GM19455 (cell line): ENCODE measurements around the gene PABPC4L.
"Not testable (repeated sequence)": the region's sequence is repeated elsewhere in the genome, so short reads cannot be mapped to it uniquely, and the experiment has no call there.

ENCODE experiments used
- ATAC-seq: cut with Tn5 transposase; IDR thresholded peaks from one replicate; pipeline ENCODE4 v1.9.1; 2021; ENCODE audit not compliant: unreplicated experiment

Gene PABPC4L

GRCh38 chr4:134201216-134202161 lies at the start of gene PABPC4L:
PABPC4L (minus strand) TSS chr4:134201789; CDS start chr4:134201019, 770 bp downstream.
- no peak for ATAC-seq

GRCh38 chr4:134251322-134251721 lies 49.7 kb upstream of the PABPC4L start:
- ATAC-seq, result no peak

- no peak for ATAC-seq
Observed at GRCh38 chr4:134243742-134244713, 42.4 kb upstream of the PABPC4L start.

- ATAC-seq, result no peak
Observed at GRCh38 chr4:134219043-134219442, 17.5 kb upstream of the PABPC4L start.

GRCh38 chr4:134216411-134216810 lies 14.8 kb upstream of the PABPC4L start:
- ATAC-seq, result no peak

GRCh38 chr4:134215620-134216344 lies 14.2 kb upstream of the PABPC4L start:
- no peak for ATAC-seq

GRCh38 chr4:134207955-134208354 lies 6.4 kb upstream of the PABPC4L start:
- ATAC-seq, result not testable (repeated sequence)

- ATAC-seq, result no peak
Observed at GRCh38 chr4:134202166-134202956, 772 bp upstream of the PABPC4L start.

GRCh38 chr4:134200811-134201215 lies 776 bp downstream of the PABPC4L start:
- no peak for ATAC-seq

- ATAC-seq, result no peak
Observed at GRCh38 chr4:134189949-134190348, 11.6 kb downstream of the PABPC4L start.

GRCh38 chr4:134189480-134189879 lies 12.1 kb downstream of the PABPC4L start:
- no peak for ATAC-seq

- no peak for ATAC-seq
Observed at GRCh38 chr4:134178706-134179105, 22.9 kb downstream of the PABPC4L start.

GRCh38 chr4:134174271-134174670 lies 27.3 kb downstream of the PABPC4L start:
- no peak for ATAC-seq

- ATAC-seq, result no peak
Observed at GRCh38 chr4:134160211-134160610, 41.4 kb downstream of the PABPC4L start.

GRCh38 chr4:134154097-134154496 lies 47.5 kb downstream of the PABPC4L start:
- ATAC-seq, result no peak

GRCh38 chr4:134147941-134148340 lies 53.6 kb downstream of the PABPC4L start:
- ATAC-seq, result no peak
